Measurements from ENCODE around the gene POLR3B.
"Not testable (repeated sequence)": the region's sequence is repeated elsewhere in the genome, so short reads cannot be mapped to it uniquely, and the experiment has no call there.

POLR3B gene

GRCh38 chr12:106465605-106466004 lies 108.1 kb downstream of the POLR3B start:
- not testable (repeated sequence) for DNase-seq (ENCODE audit: low read depth)

DNA sequence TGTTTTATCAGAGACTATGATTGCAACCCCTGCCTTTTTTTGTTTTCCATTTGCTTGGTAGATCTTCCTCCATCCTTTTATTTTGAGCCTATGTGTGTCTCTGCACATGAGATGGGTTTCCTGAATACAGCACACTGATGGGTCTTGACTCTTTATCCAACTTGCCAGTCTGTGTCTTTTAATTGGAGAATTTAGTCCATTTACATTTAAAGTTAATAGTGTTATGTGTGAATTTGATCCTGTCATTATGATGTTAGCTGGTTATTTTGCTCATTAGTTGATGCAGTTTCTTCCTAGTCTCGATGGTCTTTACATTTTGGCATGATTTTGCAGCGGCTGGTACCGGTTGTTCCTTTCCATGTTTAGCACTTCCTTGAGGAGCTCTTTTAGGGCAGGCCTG lies 118.1 kb downstream of the POLR3B start:
- not testable (repeated sequence) for DNase-seq (ENCODE audit: low read depth)

DNA sequence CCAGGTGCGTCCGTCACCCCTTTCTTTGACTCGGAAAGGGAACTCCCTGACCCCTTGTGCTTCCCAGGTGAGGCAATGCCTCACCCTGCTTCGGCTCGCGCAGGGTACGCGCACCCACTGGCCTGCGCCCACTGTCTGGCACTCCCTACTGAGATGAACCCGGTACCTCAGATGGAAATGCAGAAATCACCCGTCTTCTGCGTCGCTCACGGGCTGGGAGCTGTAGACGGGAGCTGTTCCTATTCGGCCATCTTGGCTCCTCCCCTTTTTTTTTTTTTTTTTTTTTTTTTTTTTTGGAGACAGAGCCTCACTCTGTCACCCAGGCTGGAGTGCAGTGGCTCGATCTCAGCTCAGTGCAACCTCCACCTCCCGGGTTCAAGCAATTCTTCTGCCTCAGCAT lies 120.1 kb downstream of the POLR3B start:
- not testable (repeated sequence) for DNase-seq (ENCODE audit: low read depth)

DNA sequence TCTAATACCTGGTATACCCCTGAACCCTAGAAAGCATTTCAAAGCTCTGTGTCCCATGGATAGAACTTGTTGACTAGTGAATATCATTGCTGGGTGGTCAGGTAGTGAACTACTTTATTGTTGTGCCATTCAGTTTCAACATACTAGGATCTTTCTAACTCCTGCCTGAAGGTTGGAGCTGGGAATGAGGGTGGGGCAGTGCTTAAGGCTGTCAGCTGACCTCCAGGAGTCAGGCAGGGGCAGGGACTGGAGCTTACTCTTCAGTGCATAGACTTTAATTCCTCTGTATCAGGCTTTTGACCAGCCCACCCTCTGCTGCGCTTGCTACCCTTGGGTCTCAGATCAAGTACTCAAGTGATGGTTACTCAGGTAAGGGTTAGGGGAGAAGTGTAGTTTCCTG lies 122.7 kb downstream of the POLR3B start:
- no peak for DNase-seq (ENCODE audit: low read depth)

- no peak for DNase-seq (ENCODE audit: low read depth)
Measured at GRCh38 chr12:106481246-106481645, 123.7 kb downstream of the POLR3B start.

- no peak for DNase-seq (ENCODE audit: low read depth)
Measured at GRCh38 chr12:106487664-106488063, 130.1 kb downstream of the POLR3B start.

GRCh38 chr12:106488884-106489283 lies 131.3 kb downstream of the POLR3B start:
- no peak for DNase-seq (ENCODE audit: low read depth)

DNA sequence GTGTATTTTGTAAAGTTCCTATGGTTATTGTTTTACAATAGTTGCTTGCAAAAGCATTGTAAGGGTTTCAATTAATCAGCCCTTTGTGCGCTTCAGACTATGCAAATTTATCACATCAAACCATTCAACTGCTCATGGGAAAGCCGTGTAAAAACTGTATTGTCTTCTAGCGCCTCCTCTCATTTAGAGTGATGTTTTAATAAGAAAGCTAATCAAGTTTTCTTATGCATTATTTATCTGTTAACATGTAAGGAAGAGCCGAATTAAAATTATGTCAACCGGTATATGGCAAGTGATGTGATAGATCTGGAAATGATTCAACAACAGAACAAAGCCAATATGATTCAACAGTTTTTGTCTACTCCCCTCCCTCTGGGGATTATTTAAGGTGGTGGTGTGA lies 132.7 kb downstream of the POLR3B start:
- no peak for DNase-seq (ENCODE audit: low read depth)

DNA sequence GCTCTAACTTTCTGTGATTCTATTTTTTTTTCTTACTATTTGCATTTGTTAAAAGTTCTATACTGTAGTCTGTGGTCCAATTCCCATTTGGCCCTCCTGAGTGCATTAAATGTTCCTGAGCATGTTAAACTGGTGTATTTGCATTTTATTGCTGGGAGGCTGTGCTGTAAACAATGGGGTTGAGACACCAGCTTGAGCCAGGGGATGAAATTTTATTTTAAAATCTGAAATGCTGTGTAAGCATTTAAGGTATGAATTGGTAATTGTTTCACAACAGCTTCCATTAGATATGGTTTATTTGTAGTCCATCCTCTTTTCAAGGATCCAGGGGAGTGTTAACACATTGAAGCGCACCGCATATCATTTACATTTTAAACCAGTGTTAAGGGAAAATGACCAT lies 135.3 kb downstream of the POLR3B start:
- no peak for DNase-seq (ENCODE audit: low read depth)

DNA sequence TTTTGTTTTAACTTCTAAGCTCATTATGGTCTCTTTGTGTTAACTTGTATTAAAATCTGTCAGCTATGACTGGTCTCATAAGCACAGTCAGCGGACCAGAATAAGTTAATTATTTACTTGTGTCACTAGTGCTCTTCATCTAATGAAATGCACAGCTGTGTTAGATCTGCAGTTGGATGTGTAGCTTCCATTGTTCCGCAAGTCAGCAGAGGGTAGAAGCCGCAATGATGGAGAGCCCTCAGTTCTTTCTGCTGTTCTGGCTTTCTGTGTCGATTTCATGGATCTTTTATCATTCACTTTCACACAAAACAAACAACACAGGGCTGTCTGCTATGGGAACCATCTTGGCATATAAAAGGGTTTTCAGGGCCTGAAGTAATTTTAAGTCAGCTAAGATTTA lies 136.0 kb downstream of the POLR3B start:
- no peak for DNase-seq (ENCODE audit: low read depth)

GRCh38 chr12:106495354-106495965 lies 137.9 kb downstream of the POLR3B start:
- DNase-seq (ENCODE audit: low read depth), result no peak

DNA sequence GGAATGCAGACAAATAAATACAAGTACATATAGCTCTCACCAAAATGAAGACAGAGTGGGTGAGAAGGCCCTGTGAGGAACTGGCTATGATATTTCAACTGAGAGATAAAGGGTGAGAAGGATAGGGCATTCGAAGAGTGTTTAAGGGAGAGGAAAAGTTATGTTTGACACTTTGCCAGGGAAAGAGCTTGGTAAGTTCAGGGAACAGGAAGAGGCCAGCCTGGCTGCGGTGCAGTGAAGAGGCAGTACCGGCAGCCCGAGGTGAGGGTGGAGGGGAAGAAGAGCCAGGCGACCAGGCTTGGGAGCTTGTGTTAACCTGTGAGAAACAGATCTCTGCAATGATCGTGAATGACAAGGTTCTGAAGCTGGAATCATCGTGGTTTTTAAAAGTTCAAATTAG lies 140.5 kb downstream of the POLR3B start:
- no peak for DNase-seq (ENCODE audit: low read depth)

- no peak for DNase-seq (ENCODE audit: low read depth)
Measured at GRCh38 chr12:106499628-106500027, 142.1 kb downstream of the POLR3B start.

DNA sequence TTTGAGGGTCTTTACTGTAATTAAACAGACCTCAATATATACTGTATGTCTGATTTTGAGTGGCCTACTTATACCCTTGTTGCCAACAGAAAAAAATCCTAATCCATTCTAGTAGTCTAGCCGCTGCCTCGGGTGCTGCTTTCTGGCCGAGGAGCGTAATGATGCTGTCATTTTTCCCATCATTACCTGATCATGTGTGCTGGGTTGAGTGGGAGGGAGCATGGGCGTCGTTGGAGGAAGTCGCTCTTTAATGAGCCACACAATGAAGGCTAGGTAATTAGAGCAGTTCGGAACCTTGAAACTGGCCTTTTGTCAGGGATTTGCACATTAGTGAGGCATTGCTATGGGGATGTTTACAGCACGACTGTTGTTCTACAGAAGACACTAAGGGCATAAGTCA lies 149.1 kb downstream of the POLR3B start:
- no peak for DNase-seq (ENCODE audit: low read depth)

DNA sequence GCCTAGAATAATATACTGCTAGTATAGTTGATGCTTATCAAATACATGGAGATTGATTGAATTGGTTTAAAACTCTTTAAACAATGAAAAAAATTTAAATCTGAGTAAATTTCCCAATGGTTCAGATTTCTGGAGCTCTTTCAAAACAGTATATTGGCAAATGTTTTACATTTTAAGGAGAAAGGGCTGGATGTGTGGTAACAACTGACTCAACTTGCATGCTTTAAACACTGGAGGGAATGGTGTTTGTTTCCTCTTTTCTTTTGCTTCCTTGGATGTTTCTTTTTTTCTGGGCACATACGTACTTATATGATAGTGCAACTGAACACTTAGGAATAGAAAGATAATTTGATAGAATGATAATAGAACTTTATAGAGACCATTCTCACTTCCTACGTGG lies 151.4 kb downstream of the POLR3B start:
- no peak for DNase-seq (ENCODE audit: low read depth)

- no peak for DNase-seq (ENCODE audit: low read depth)
Measured at GRCh38 chr12:106511365-106511764, 153.8 kb downstream of the POLR3B start.

- DNase-seq (ENCODE audit: low read depth), result no peak
Measured at GRCh38 chr12:106517314-106517713, 159.8 kb downstream of the POLR3B start.

DNA sequence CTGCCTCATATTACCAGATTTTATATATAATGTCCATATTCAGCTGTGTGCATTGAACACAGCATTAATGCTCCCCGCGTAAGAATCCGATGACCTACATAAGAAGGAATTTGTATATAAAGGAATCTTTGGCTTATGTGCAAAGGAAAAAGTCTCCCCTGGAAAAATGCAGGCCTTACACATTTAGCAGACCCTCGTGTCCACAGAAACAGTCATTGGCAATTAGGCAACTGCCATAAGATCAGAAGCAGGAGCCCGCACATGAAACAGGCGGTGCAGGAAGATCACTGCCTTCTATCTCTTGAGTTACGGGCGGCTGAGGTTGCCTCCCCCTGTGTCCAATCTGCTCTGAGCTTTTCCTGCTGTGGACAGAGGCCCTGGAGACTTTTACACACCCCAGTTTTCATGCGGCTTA lies 162.1 kb downstream of the POLR3B start:
- DNase-seq (ENCODE audit: low read depth), result no peak

GRCh38 chr12:106521901-106522300 lies 164.4 kb downstream of the POLR3B start:
- no peak for DNase-seq (ENCODE audit: low read depth)

GRCh38 chr12:106522708-106523107 lies 165.2 kb downstream of the POLR3B start:
- DNase-seq (ENCODE audit: low read depth), result no peak

DNA sequence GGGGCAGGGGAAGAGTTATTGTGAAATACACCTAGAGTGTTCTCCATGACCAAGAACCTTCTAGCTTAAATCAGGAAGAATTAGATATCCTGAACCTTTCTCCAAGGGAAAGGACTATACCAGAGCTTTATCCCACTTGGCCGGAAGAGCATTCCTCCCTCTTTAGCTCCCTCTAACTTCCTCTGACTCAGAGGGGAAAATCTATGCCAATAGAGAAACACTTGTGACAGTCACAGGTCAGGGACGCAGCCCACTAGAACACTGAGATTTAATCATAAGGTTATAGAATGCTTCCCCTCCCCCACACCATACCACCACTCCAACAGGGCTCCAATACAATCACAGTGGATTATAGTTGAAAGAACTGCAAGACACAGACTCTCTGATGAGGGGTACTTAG lies 169.8 kb downstream of the POLR3B start:
- DNase-seq (ENCODE audit: low read depth), result no peak

- no peak for DNase-seq (ENCODE audit: low read depth)
Measured at GRCh38 chr12:106541201-106541600, 183.7 kb downstream of the POLR3B start.

DNA sequence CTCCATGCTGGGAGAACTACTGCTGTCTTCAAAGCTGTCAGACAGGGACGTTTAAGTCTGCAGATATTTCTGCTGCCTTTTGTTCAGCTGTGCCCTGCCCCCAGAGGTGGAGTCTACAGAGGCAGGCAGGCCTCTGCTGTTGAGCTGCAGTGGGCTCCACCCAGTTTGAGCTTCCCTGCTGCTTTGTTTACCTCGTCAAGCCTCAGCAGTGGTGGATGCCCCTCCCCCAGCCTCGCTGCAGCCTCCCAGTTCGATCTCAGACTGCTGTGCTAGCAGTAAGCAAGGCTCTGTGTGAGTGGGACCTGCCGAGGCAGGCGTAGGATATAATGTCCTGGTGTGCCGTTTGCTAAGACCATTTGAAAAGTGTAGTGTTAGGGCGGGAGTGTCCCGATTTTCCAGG lies 193.9 kb downstream of the POLR3B start:
- no peak for DNase-seq (ENCODE audit: low read depth)

DNA sequence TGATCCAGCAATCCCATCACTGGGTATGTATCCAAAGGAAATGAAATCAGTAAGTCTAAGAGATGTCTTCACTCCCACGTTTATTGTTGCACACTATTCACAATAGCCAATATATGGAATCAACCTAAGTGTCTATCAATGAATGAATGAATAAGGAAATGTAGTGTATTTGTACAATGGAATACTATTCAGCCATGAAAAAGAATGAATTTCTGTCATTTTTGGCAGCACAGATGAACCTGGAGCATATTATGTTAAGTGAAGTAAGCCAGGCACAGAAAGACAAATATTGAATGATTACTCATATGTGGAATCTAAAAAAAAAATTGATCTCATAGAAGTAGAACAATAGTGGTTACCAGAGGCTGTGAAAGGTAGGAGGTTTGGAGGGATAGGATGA lies 194.7 kb downstream of the POLR3B start:
- no peak for DNase-seq (ENCODE audit: low read depth)
